Esophagus squamous epithelium (tissue), 4 donors: Measurements from ENCODE around the gene KISS1.

Source experiments
- POLR2A ChIP-seq, 4 donors: fragments of 450-650 bp; IDR thresholded peaks; one replicate each; pipeline ENCODE4 v1.6.1; 2017; ENCODE audit warnings: antibody characterized with exemption in 4 of 4, mild to moderate bottlenecking in 4 of 4, moderate library complexity in 3 of 4
- TF ChIP-seq, protein P1 (sequence below), 6 experiments: fragments of 450-650 bp in 4 of 6; fragments of 200-600 bp in 2 of 6; sonication (generic) in 2 of 6; IDR thresholded peaks; one replicate each; pipeline ENCODE4 v1.5.1; 2016 to 2019; ENCODE audit warnings: antibody characterized with exemption in 6 of 6, mild to moderate bottlenecking in 4 of 6, moderate library complexity in 4 of 6

DNA sequence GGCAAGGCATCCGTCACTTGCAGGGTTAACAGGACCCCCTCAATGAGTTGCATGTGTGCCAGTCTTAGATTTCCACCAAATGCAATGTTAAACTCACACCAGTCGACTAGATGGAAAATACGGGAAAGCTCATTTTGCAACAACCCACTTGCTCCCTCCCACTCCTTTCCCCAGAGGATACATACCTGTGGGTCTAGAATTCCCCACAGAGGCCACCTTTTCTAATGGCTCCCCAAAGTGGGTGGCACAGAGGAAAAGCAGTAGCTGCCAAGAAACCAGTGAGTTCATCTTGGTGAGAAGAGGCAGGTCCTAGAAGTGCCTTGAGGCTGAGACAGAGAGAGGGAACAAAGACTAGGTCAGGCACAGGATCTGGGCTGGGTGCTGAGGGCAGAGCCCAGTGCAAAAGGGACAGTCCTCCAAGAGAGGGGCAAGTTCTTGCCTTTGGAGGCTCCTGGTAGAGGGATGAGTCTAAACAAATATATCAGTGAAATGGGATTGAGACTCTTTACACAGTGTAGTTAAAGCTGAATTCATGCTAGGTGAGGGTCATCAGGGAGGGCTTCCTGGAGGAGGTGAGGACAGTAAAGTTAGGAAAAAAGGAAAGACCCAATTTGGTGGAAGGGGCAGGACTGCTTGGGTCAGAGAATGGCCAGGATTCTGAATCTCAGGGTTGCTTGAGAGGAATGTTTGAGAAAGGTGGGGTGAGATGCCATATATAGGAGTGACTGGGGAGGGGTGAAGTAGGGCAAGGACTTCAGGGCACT lies 3.5 kb downstream of the KISS1 start:
- TF ChIP-seq POLR2A (IDR thresholded peaks at IDR 0.05) = no peak
- TF ChIP-seq, protein P1, sequence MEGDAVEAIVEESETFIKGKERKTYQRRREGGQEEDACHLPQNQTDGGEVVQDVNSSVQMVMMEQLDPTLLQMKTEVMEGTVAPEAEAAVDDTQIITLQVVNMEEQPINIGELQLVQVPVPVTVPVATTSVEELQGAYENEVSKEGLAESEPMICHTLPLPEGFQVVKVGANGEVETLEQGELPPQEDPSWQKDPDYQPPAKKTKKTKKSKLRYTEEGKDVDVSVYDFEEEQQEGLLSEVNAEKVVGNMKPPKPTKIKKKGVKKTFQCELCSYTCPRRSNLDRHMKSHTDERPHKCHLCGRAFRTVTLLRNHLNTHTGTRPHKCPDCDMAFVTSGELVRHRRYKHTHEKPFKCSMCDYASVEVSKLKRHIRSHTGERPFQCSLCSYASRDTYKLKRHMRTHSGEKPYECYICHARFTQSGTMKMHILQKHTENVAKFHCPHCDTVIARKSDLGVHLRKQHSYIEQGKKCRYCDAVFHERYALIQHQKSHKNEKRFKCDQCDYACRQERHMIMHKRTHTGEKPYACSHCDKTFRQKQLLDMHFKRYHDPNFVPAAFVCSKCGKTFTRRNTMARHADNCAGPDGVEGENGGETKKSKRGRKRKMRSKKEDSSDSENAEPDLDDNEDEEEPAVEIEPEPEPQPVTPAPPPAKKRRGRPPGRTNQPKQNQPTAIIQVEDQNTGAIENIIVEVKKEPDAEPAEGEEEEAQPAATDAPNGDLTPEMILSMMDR (IDR thresholded peaks at IDR 0.05) = no peak
